Panc1 (cell line): Measurements from ENCODE around the gene NRGN. TPM values are rescaled to one million over a fixed set of nuclear protein-coding genes. Genes with fewer than 3 reads are reported as not detected.

Experiments
- ATAC-seq: fragments of 200-7000 bp; cut with Tn5 transposase; 2 replicates; pipeline ENCODE4 v1.9.1; 2020; ENCODE audit warnings: mild to moderate bottlenecking, moderate library complexity
- BruUV-seq: library from RNA; stranded (reverse); fragments of 400-500 nt; replicated peaks from 2 replicates; lab custom pipeline; 2021; lab: Mats Ljungman, UMichigan
- CTCF ChIA-PET: fragments of 300-600 bp; sonication (Branson Sonifier 250); formaldehyde crosslinking; loops from one replicate; lab custom pipeline; 2022; ENCODE audit warnings: antibody characterized with exemption; lab: Charles Lee
- POLR2A ChIA-PET: fragments of 300-600 bp; sonication (Branson Sonifier 250); formaldehyde crosslinking; loops from one replicate; lab custom pipeline; 2022; ENCODE audit warnings: antibody characterized with exemption; lab: Charles Lee
- DNase-seq: peaks from one replicate; pipeline ENCODE4 v3.0.0-alpha.2; 2010; ENCODE audit warnings: low read depth, low spot score
- H3K27ac ChIP-seq: 2 replicates; pipeline ENCODE4 v1.5.1; 2011; ENCODE audit warnings: mild to moderate bottlenecking, low read length, inconsistent platforms
- H3K27me3 ChIP-seq: fragments of 200-500 bp; sonication (Bioruptor generic); 2 replicates; pipeline ENCODE4 v1.6.0; 2014; ENCODE audit warnings: low read length, inconsistent platforms; ENCODE audit not compliant: control insufficient read depth, insufficient read depth
- H3K36me3 ChIP-seq: fragments of 200-500 bp; sonication (Bioruptor generic); 2 replicates; pipeline ENCODE4 v1.5.1; 2014; ENCODE audit warnings: inconsistent platforms, mild to moderate bottlenecking, low read length, moderate library complexity; ENCODE audit not compliant: control insufficient read depth, insufficient read depth
- H3K4me1 ChIP-seq: 2 replicates; pipeline ENCODE4 v1.5.1; 2011; ENCODE audit warnings: inconsistent platforms, mild to moderate bottlenecking, low read length, moderate library complexity; ENCODE audit not compliant: control insufficient read depth, insufficient read depth
- H3K4me3 ChIP-seq, 2 experiments: 2 replicates each; pipeline ENCODE4 v1.5.1; 2011 to 2012; ENCODE audit warnings: low read depth in 2 of 2, low read length in 2 of 2, mild to moderate bottlenecking in 2 of 2, inconsistent platforms in 1 of 2, moderate library complexity in 1 of 2
- H3K9me3 ChIP-seq: fragments of 200-500 bp; sonication (Bioruptor generic); 2 replicates; pipeline ENCODE4 v1.5.1; 2014; ENCODE audit warnings: low read depth, mild to moderate bottlenecking, inconsistent platforms, low read length, moderate library complexity; ENCODE audit not compliant: control insufficient read depth, insufficient read depth
- CTCF ChIP-seq: fragments of 450-650 bp; IDR thresholded peaks from 2 replicates; pipeline ENCODE4 v1.5.1; 2017; ENCODE audit warnings: mild to moderate bottlenecking
- POLR2AphosphoS5 ChIP-seq: IDR thresholded peaks from 2 replicates; pipeline ENCODE4 v1.6.1; 2012; ENCODE audit warnings: mild to moderate bottlenecking, low read depth, low read length, moderate library complexity
- SIN3A ChIP-seq: IDR thresholded peaks from 2 replicates; pipeline ENCODE4 v1.6.1; 2012; ENCODE audit warnings: low read depth, mild to moderate bottlenecking, low read length, moderate library complexity, borderline replicate concordance; ENCODE audit not compliant: insufficient read depth
- TCF7L2 ChIP-seq: IDR thresholded peaks from 2 replicates; pipeline ENCODE4 v1.6.1; 2011; ENCODE audit warnings: mild to moderate bottlenecking, low read depth, low read length, inconsistent platforms
- in situ Hi-C: cut with HindIII; loops from 2 replicates; pipeline ENCODE4 v1.10.0; 2016; ENCODE audit warnings: low sequenced_read_pairs, low pct_unique_long_range_greater_than_20kb
- intact Hi-C: fragments of 100-400 bp; cut with micrococcal nuclease; formaldehyde crosslinking; loops from one replicate; pipeline ENCODE4 v1.10.0; 2022; ENCODE audit not compliant: unreplicated experiment
- total RNA-seq: library from RNA; stranded (reverse); gene quantifications from one replicate; pipeline ENCODE4 v1.2.1, GENCODE V29; 2021; ENCODE audit not compliant: unreplicated experiment
- TF ChIP-seq, protein P1 (sequence below), 2 experiments: IDR thresholded peaks; 2 replicates each; pipeline ENCODE4 v1.6.1; 2011 to 2012; ENCODE audit warnings: low read depth in 2 of 2, control low read depth in 1 of 2, low read length in 1 of 2, mild to moderate bottlenecking in 1 of 2, moderate library complexity in 1 of 2; ENCODE audit not compliant: insufficient read depth in 1 of 2

The NRGN gene
- total RNA-seq, 1 experiment from 2014 or later = 5.7 TPM

GRCh38 chr11:124724979-124725718 lies 14.6 kb upstream of the NRGN start:
- H3K4me3 ChIP-seq = no peak overlapping the region
- CTCF ChIA-PET = no interaction called here
- peaks cover 39% of the 10 kb centered on the region for H3K27me3 ChIP-seq
- POLR2A ChIA-PET = no interaction called here
- no peaks in the 10 kb centered on the region for H3K9me3 ChIP-seq
- BruUV-seq = no TSS peak
- DNase-seq = no peak
- intact Hi-C loops (no loop called here), in situ Hi-C loops (no loop called here)
- ATAC-seq = no peak; the same call in 1 of the 2 replicates
- TF ChIP-seq SIN3A (no peak), TCF7L2 (no peak), CTCF (no peak), POLR2AphosphoS5 (no peak)
- H3K4me1 ChIP-seq = no peaks in the 10 kb centered on the region
- H3K36me3 ChIP-seq = no peaks in the 10 kb centered on the region
- no peak overlapping the region for H3K27ac ChIP-seq

DNA sequence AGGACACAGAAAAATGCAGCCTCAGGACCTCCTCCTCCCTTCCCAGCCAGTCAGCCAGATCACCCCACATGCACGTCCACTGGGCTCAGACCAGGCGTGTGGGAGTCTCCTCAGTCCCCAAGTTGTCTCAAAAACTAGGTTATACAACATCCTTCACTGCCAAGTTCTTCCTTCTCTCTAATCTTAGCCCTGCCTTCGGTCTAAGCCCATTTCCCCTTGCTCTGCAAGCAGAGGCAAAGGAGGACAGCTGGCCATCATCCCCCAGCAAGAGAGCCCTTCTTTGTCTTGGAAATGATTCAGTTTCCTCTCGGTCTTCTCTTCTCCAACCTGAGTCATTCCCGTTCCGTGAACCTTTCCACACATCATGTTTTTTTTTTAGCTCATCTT lies 14.0 kb upstream of the NRGN start:
- Histone ChIP-seq H3K27me3 (peaks cover 34% of the 10 kb centered on the region), H3K4me3 (no peak overlapping the region), H3K36me3 (no peaks in the 10 kb centered on the region), H3K4me1 (no peaks in the 10 kb centered on the region), H3K9me3 (no peaks in the 10 kb centered on the region), H3K27ac (no peak overlapping the region)
- in situ Hi-C loops = no loop called here
- intact Hi-C loops = no loop called here
- ATAC-seq (no peak), DNase-seq (no peak)
- CTCF ChIA-PET = no interaction called here
- TF ChIP-seq CTCF (no peak), SIN3A (no peak), TCF7L2 (no peak), POLR2AphosphoS5 (no peak)
- TF ChIP-seq, protein P1, sequence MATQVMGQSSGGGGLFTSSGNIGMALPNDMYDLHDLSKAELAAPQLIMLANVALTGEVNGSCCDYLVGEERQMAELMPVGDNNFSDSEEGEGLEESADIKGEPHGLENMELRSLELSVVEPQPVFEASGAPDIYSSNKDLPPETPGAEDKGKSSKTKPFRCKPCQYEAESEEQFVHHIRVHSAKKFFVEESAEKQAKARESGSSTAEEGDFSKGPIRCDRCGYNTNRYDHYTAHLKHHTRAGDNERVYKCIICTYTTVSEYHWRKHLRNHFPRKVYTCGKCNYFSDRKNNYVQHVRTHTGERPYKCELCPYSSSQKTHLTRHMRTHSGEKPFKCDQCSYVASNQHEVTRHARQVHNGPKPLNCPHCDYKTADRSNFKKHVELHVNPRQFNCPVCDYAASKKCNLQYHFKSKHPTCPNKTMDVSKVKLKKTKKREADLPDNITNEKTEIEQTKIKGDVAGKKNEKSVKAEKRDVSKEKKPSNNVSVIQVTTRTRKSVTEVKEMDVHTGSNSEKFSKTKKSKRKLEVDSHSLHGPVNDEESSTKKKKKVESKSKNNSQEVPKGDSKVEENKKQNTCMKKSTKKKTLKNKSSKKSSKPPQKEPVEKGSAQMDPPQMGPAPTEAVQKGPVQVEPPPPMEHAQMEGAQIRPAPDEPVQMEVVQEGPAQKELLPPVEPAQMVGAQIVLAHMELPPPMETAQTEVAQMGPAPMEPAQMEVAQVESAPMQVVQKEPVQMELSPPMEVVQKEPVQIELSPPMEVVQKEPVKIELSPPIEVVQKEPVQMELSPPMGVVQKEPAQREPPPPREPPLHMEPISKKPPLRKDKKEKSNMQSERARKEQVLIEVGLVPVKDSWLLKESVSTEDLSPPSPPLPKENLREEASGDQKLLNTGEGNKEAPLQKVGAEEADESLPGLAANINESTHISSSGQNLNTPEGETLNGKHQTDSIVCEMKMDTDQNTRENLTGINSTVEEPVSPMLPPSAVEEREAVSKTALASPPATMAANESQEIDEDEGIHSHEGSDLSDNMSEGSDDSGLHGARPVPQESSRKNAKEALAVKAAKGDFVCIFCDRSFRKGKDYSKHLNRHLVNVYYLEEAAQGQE (IDR thresholded peaks at IDR 0.05; ENCODE audit: insufficient read depth in 1 of 2, low read depth in 2 of 2, low read length in 1 of 2) = no peak
- BruUV-seq = no TSS peak
- POLR2A ChIA-PET = no interaction called here
